HepG2 (cell line): ENCODE data around the gene SEMA3F. TPM values are rescaled to one million over a fixed set of nuclear protein-coding genes. Genes with fewer than 3 reads are reported as not detected.

Experiments used
- ATF7-NPFF ChIP-seq: sonication (generic); formaldehyde crosslinking; IDR thresholded peaks from 2 replicates; pipeline ENCODE4 v1.8.1; 2023; ENCODE audit warnings: mild to moderate bottlenecking, low read depth, missing genetic modification reagents, moderate library complexity
- CC2D1A ChIP-seq: sonication (generic); formaldehyde crosslinking; IDR thresholded peaks from 2 replicates; pipeline ENCODE4 v1.8.1; 2023; ENCODE audit warnings: mild to moderate bottlenecking, missing genetic modification reagents
- CCAR2 ChIP-seq: fragments of 200-400 bp; formaldehyde crosslinking; optimal IDR thresholded peaks from 2 replicates; pipeline ENCODE3; 2018; ENCODE audit warnings: low read depth, mild to moderate bottlenecking, low read length, moderate library complexity
- CHCHD3 ChIP-seq: sonication (generic); formaldehyde crosslinking; IDR thresholded peaks from 2 replicates; pipeline ENCODE4 v1.8.0; 2022; ENCODE audit warnings: mild to moderate bottlenecking, missing genetic modification reagents, moderate library complexity
- EED ChIP-seq: sonication (generic); formaldehyde crosslinking; IDR thresholded peaks from 2 replicates; pipeline ENCODE4 v1.5.0; 2020; ENCODE audit warnings: mild to moderate bottlenecking, missing genetic modification reagents
- HOXD1 ChIP-seq: sonication (generic); formaldehyde crosslinking; IDR thresholded peaks from 2 replicates; pipeline ENCODE4 v1.5.0; 2020; ENCODE audit warnings: missing genetic modification reagents
- KLF13 ChIP-seq: sonication (generic); formaldehyde crosslinking; IDR thresholded peaks from 2 replicates; pipeline ENCODE4 v1.4.0; 2020; ENCODE audit warnings: mild to moderate bottlenecking, missing genetic modification reagents
- MEF2D ChIP-seq: sonication (generic); formaldehyde crosslinking; IDR thresholded peaks from 2 replicates; pipeline ENCODE4 v1.5.1; 2020; ENCODE audit warnings: mild to moderate bottlenecking, missing genetic modification reagents
- MXD4 ChIP-seq: IDR thresholded peaks from 2 replicates; pipeline ENCODE4 v1.6.1; 2016; ENCODE audit warnings: mild to moderate bottlenecking, missing biosample characterization, missing genetic modification reagents
- MYC ChIP-seq: sonication (generic); formaldehyde crosslinking; IDR thresholded peaks from 2 replicates; pipeline ENCODE4 v1.9.0; 2021; ENCODE audit warnings: missing genetic modification reagents, borderline replicate concordance
- NFE2L2 ChIP-seq: fragments of 150-350 bp; IDR thresholded peaks from 2 replicates; pipeline ENCODE4 v1.6.1; 2014; ENCODE audit warnings: low read length
- NFIB ChIP-seq: sonication (generic); formaldehyde crosslinking; IDR thresholded peaks from 2 replicates; pipeline ENCODE4 v1.9.0; 2021; ENCODE audit warnings: missing genetic modification reagents, mild to moderate bottlenecking, borderline replicate concordance
- RBFOX2 ChIP-seq: fragments of 200-400 bp; formaldehyde crosslinking; IDR thresholded peaks from 2 replicates; pipeline ENCODE4 v1.6.1; 2017; ENCODE audit warnings: low read depth, mild to moderate bottlenecking, low read length
- RNF2 ChIP-seq: fragments of 450-650 bp; conservative IDR thresholded peaks from 2 replicates; pipeline ENCODE4 v1.6.1; 2016; ENCODE audit warnings: low read depth
- SCMH1 ChIP-seq: sonication (generic); formaldehyde crosslinking; IDR thresholded peaks from 2 replicates; pipeline ENCODE4 v1.9.0; 2021; ENCODE audit warnings: missing genetic modification reagents, mild to moderate bottlenecking, borderline replicate concordance
- SIN3A ChIP-seq: IDR thresholded peaks from 2 replicates; pipeline ENCODE4 v1.6.1; 2011; ENCODE audit warnings: low read depth, mild to moderate bottlenecking, control low read depth, low read length, borderline replicate concordance
- ZFX ChIP-seq: sonication (generic); formaldehyde crosslinking; IDR thresholded peaks from 2 replicates; pipeline ENCODE4 v1.4.0; 2020; ENCODE audit warnings: mild to moderate bottlenecking, low read depth, missing genetic modification reagents, moderate library complexity
- ZMAT3 ChIP-seq: sonication (generic); formaldehyde crosslinking; conservative IDR thresholded peaks from 2 replicates; pipeline ENCODE4 v1.7.0; 2021; ENCODE audit warnings: missing genetic modification reagents
- ZNF891 ChIP-seq: sonication (generic); formaldehyde crosslinking; IDR thresholded peaks from 2 replicates; pipeline ENCODE4 v1.5.0; 2020; ENCODE audit warnings: mild to moderate bottlenecking, missing genetic modification reagents
- polyA plus RNA-seq, 8 experiments: library from polyadenylated mRNA; depleted of rRNA in 3 of 8; stranded (reverse) in 7 of 8; unstranded in 1 of 8; fragments of >200 nt; fragmentation: Illumina TruSeq in 4 of 8; extraction: Trizol in 4 of 8; gene quantifications; 2 replicates each; pipeline versions ENCODE4 v1.2.1 to v1.2.3, GENCODE V29; 2011 to 2016; ENCODE audit warnings: low read depth in 4 of 8, missing spikeins in 1 of 8, mixed read lengths in 1 of 8; ENCODE audit not compliant: insufficient read depth in 1 of 8
- total RNA-seq, 5 experiments: library from RNA; depleted of rRNA; stranded (reverse); fragments of >200 nt; fragmentation: Illumina TruSeq; extraction: Trizol; gene quantifications; 2 replicates each; pipeline ENCODE4 v1.2.3, GENCODE V29; 2016; ENCODE audit warnings: low read depth in 1 of 5
- TF ChIP-seq, protein P1 (sequence below): sonication (generic); formaldehyde crosslinking; IDR thresholded peaks from 2 replicates; pipeline ENCODE4 v1.4.0; 2020; ENCODE audit warnings: missing genetic modification reagents, mild to moderate bottlenecking, borderline replicate concordance
- TF ChIP-seq, protein P2 (sequence below): sonication (generic); formaldehyde crosslinking; IDR thresholded peaks from 2 replicates; pipeline ENCODE4 v1.5.1; 2020; ENCODE audit warnings: missing genetic modification reagents, mild to moderate bottlenecking, borderline replicate concordance
- TF ChIP-seq, protein P3 (sequence below): sonication (generic); formaldehyde crosslinking; IDR thresholded peaks from 2 replicates; pipeline ENCODE4 v1.8.0; 2022; ENCODE audit warnings: mild to moderate bottlenecking, missing genetic modification reagents
- TF ChIP-seq, protein P4 (sequence below): sonication (generic); formaldehyde crosslinking; IDR thresholded peaks from 2 replicates; pipeline ENCODE4 v1.8.0; 2022; ENCODE audit warnings: missing genetic modification reagents, mild to moderate bottlenecking, inconsistent platforms, borderline replicate concordance

SEMA3F gene
- total and polyA plus RNA-seq, 2 of the 13 experiments (the other 11 are each of a cell fraction or from before 2014, with no cell fraction given) = 7.6 to 17.2 TPM

DNA sequence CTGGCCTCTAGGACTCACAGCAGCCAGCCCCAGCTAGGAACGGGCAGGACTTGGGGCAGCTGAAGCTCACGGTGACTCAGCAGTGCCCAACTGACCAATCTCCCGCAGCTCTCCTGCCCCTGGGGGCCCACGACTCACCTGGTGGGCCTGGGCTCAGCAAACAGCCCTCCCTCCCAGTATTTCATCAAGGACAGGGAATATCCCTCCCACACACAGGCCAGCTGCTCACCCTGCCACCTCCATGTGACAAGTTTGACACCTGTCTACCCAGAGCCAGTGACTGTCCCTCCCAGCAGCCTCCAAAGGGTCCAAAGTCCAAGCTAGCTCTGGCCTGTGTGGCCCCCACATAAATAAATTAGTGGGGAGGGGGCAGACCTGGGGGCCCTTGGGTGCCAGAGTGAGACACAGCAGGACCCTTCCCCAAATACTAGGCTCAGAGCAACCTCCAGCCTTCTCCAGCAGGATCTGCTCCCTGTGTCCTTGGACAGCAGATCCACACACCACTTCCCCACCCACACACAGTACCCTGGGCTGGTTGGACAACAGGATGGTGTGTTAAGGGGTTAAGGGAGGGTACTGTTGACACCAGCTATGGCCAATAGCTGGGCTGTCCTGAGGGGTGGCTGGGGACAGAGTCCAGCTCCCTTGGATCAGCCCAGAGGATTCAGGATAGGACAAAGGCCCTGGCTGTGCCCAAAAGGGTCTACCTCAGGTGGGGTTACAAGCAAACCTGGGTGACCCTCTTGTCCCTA is 40.6 kb downstream of the SEMA3F start (continued):
- TF ChIP-seq SCMH1 = no peak
- TF ChIP-seq KLF13 (CRISPR knock-in tag) = no peak
- TF ChIP-seq CC2D1A = no peak
- peak; percentile 96 for TF ChIP-seq ZMAT3 (CRISPR knock-in tag)
- peak; percentile 59; the same call in 1 of the 2 replicates for TF ChIP-seq SIN3A
- peak; percentile 75 for TF ChIP-seq MYC
- TF ChIP-seq, protein P1, sequence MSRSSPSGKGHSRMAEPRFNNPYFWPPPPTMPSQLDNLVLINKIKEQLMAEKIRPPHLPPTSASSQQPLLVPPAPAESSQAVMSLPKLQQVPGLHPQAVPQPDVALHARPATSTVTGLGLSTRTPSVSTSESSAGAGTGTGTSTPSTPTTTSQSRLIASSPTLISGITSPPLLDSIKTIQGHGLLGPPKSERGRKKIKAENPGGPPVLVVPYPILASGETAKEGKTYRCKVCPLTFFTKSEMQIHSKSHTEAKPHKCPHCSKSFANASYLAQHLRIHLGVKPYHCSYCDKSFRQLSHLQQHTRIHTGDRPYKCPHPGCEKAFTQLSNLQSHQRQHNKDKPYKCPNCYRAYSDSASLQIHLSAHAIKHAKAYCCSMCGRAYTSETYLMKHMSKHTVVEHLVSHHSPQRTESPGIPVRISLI (CRISPR knock-in tag) = no peak
- TF ChIP-seq CCAR2 = no peak
- TF ChIP-seq EED (CRISPR knock-in tag) = 0 out of 2 replicates have a peak, but pooled peaks have one; percentile 79
- TF ChIP-seq NFE2L2 = peak; percentile 90
- TF ChIP-seq ZFX (CRISPR knock-in tag) = peak; percentile 87; the same call in 1 of the 2 replicates
- TF ChIP-seq, protein P2, sequence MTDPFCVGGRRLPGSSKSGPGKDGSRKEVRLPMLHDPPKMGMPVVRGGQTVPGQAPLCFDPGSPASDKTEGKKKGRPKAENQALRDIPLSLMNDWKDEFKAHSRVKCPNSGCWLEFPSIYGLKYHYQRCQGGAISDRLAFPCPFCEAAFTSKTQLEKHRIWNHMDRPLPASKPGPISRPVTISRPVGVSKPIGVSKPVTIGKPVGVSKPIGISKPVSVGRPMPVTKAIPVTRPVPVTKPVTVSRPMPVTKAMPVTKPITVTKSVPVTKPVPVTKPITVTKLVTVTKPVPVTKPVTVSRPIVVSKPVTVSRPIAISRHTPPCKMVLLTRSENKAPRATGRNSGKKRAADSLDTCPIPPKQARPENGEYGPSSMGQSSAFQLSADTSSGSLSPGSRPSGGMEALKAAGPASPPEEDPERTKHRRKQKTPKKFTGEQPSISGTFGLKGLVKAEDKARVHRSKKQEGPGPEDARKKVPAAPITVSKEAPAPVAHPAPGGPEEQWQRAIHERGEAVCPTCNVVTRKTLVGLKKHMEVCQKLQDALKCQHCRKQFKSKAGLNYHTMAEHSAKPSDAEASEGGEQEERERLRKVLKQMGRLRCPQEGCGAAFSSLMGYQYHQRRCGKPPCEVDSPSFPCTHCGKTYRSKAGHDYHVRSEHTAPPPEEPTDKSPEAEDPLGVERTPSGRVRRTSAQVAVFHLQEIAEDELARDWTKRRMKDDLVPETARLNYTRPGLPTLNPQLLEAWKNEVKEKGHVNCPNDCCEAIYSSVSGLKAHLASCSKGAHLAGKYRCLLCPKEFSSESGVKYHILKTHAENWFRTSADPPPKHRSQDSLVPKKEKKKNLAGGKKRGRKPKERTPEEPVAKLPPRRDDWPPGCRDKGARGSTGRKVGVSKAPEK (CRISPR knock-in tag) = no peak
- TF ChIP-seq MEF2D (CRISPR knock-in tag) = peak; percentile 95
- TF ChIP-seq ATF7-NPFF (CRISPR knock-in tag) = peak; percentile 67; the same call in 1 of the 2 replicates
- TF ChIP-seq ZNF891 (CRISPR knock-in tag) = peak; percentile 21; the same call in 1 of the 2 replicates
- TF ChIP-seq RNF2 = peak; percentile 68; the same call in 1 of the 2 replicates
- TF ChIP-seq, protein P3, sequence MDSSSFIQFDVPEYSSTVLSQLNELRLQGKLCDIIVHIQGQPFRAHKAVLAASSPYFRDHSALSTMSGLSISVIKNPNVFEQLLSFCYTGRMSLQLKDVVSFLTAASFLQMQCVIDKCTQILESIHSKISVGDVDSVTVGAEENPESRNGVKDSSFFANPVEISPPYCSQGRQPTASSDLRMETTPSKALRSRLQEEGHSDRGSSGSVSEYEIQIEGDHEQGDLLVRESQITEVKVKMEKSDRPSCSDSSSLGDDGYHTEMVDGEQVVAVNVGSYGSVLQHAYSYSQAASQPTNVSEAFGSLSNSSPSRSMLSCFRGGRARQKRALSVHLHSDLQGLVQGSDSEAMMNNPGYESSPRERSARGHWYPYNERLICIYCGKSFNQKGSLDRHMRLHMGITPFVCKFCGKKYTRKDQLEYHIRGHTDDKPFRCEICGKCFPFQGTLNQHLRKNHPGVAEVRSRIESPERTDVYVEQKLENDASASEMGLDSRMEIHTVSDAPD = no peak; the same call in 1 of the 2 replicates
- TF ChIP-seq MXD4 = peak; percentile 88; the same call in 1 of the 2 replicates
- TF ChIP-seq CHCHD3 (CRISPR knock-in tag) = no peak
- no peak; the same call in 1 of the 2 replicates for TF ChIP-seq HOXD1 (CRISPR knock-in tag)
- TF ChIP-seq, protein P4, sequence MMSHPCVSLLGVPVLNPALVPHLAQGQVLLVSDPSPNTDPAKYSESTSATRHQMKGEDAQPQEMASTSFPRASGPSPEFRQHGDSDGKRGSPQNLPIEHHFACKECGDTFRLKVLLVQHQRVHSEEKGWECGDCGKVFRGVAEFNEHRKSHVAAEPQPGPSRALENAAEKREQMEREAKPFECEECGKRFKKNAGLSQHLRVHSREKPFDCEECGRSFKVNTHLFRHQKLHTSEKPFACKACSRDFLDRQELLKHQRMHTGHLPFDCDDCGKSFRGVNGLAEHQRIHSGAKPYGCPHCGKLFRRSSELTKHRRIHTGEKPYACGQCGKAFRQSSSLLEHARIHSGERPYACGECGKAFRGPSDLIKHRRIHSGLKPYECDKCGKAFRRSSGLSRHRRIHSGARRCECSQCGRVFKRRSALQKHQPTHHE = peak; percentile 96; the same call in 1 of the 2 replicates
- TF ChIP-seq RBFOX2 = peak; percentile 84
- TF ChIP-seq NFIB (CRISPR knock-in tag) = no peak
